VCaP (cell line): Measurements from ENCODE around the gene MLXIP.

ENCODE experiments used
- H3K27ac ChIP-seq: fragments of 450-650 bp; 2 replicates; pipeline ENCODE4 v1.5.1; 2017
- CTCF ChIP-seq: fragments of 450-650 bp; conservative IDR thresholded peaks from 2 replicates; pipeline ENCODE4 v1.5.1; 2017; ENCODE audit warnings: mild to moderate bottlenecking, moderate library complexity

Gene MLXIP

GRCh38 chr12:122081083-122081696 lies 2.6 kb downstream of the MLXIP start:
- peak overlapping the region; percentile 94 for H3K27ac ChIP-seq

GRCh38 chr12:122081697-122082221 lies 3.2 kb downstream of the MLXIP start:
- H3K27ac ChIP-seq = peak overlapping the region; percentile 94
- TF ChIP-seq CTCF = no peak

More at GRCh38 chr12:122081083-122081696, 2.6 kb downstream of the MLXIP start:
- no peak for TF ChIP-seq CTCF

- H3K27ac ChIP-seq = peak overlapping the region; percentile 94
- TF ChIP-seq CTCF = no peak
Measured at GRCh38 chr12:122082621-122083356, 4.2 kb downstream of the MLXIP start.

- no peak for TF ChIP-seq CTCF
- no peak overlapping the region for H3K27ac ChIP-seq
Measured at GRCh38 chr12:122084857-122085405, 6.4 kb downstream of the MLXIP start.

- no peak for TF ChIP-seq CTCF
- H3K27ac ChIP-seq = no peak overlapping the region
Measured at GRCh38 chr12:122085591-122085990, 7.0 kb downstream of the MLXIP start.

GRCh38 chr12:122086116-122086515 lies 7.6 kb downstream of the MLXIP start:
- no peak overlapping the region for H3K27ac ChIP-seq
- TF ChIP-seq CTCF = no peak

- no peak overlapping the region for H3K27ac ChIP-seq
- no peak for TF ChIP-seq CTCF
Measured at GRCh38 chr12:122086641-122087285, 8.2 kb downstream of the MLXIP start.
